22Rv1 (cell line): Measurements from ENCODE around the gene ITCH.
"Not testable (repeated sequence)": the region's sequence is repeated elsewhere in the genome, so short reads cannot be mapped to it uniquely, and the experiment has no call there.

Experiments used
- ZFX ChIP-seq: fragments of 450-650 bp; IDR thresholded peaks from 2 replicates; pipeline ENCODE4 v1.6.1; 2017; ENCODE audit warnings: antibody characterized with exemption, borderline replicate concordance
- TF ChIP-seq, protein P1 (sequence below): fragments of 450-650 bp; IDR thresholded peaks from 2 replicates; pipeline ENCODE4 v1.5.1; 2017; ENCODE audit warnings: mild to moderate bottlenecking

- TF ChIP-seq, protein P1, sequence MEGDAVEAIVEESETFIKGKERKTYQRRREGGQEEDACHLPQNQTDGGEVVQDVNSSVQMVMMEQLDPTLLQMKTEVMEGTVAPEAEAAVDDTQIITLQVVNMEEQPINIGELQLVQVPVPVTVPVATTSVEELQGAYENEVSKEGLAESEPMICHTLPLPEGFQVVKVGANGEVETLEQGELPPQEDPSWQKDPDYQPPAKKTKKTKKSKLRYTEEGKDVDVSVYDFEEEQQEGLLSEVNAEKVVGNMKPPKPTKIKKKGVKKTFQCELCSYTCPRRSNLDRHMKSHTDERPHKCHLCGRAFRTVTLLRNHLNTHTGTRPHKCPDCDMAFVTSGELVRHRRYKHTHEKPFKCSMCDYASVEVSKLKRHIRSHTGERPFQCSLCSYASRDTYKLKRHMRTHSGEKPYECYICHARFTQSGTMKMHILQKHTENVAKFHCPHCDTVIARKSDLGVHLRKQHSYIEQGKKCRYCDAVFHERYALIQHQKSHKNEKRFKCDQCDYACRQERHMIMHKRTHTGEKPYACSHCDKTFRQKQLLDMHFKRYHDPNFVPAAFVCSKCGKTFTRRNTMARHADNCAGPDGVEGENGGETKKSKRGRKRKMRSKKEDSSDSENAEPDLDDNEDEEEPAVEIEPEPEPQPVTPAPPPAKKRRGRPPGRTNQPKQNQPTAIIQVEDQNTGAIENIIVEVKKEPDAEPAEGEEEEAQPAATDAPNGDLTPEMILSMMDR: not testable (repeated sequence)
- not testable (repeated sequence) for TF ChIP-seq ZFX
These were observed 37.7 kb downstream of the ITCH start for GRCh38 chr20:34400776-34401175.
